Neuronal stem cell (in vitro differentiated cells): ENCODE measurements around the gene DPYSL5.
A peak's percentile ranks its signal among the peaks of the same experiment; 100 is the strongest.

Experiments used
- DNase-seq: peaks from one replicate; pipeline ENCODE4 v3.0.0-alpha.2; 2013; ENCODE audit warnings: low spot score
- H2AFZ ChIP-seq: one replicate; pipeline ENCODE4 v1.6.1; 2013; ENCODE audit warnings: mild to moderate bottlenecking, low read length, inconsistent platforms
- H2AK5ac ChIP-seq: 2 replicates; pipeline ENCODE4 v1.6.1; 2013; ENCODE audit warnings: low read depth, mild to moderate bottlenecking, inconsistent platforms, low read length, moderate library complexity, mixed read lengths
- H2BK120ac ChIP-seq: 2 replicates; pipeline ENCODE4 v1.6.1; 2013; ENCODE audit warnings: low read depth, mild to moderate bottlenecking, inconsistent platforms, low read length, moderate library complexity, mixed read lengths
- H2BK12ac ChIP-seq: one replicate; pipeline ENCODE4 v1.6.1; 2013; ENCODE audit warnings: low read length, inconsistent platforms
- H2BK15ac ChIP-seq: 2 replicates; pipeline ENCODE4 v1.6.1; 2013; ENCODE audit warnings: mild to moderate bottlenecking, low read length, inconsistent platforms, mixed read lengths
- H2BK5ac ChIP-seq: one replicate; pipeline ENCODE4 v1.6.1; 2013; ENCODE audit warnings: inconsistent platforms, mild to moderate bottlenecking, low read length, moderate library complexity
- H3K14ac ChIP-seq: one replicate; pipeline ENCODE4 v1.6.1; 2013; ENCODE audit warnings: low read length, inconsistent platforms
- H3K18ac ChIP-seq: 2 replicates; pipeline ENCODE4 v1.6.1; 2013; ENCODE audit warnings: low read length, inconsistent platforms
- H3K23ac ChIP-seq: 2 replicates; pipeline ENCODE4 v1.6.1; 2013; ENCODE audit warnings: low read depth, mild to moderate bottlenecking, mixed read lengths, low read length, inconsistent platforms; ENCODE audit not compliant: poor library complexity
- H3K27ac ChIP-seq: replicated peaks from 3 replicates; pipeline ENCODE4 v1.5.1; 2013; ENCODE audit warnings: low read length, inconsistent platforms
- H3K27me3 ChIP-seq, 3 experiments: 2 replicates each; pipeline ENCODE4 v1.6.1; 2013; ENCODE audit warnings: low read length in 3 of 3, mild to moderate bottlenecking in 2 of 3, inconsistent platforms in 1 of 3, low read depth in 1 of 3, mixed read lengths in 1 of 3, moderate library complexity in 1 of 3; ENCODE audit not compliant: control insufficient read depth in 3 of 3, insufficient read depth in 3 of 3
- H3K36me3 ChIP-seq, 2 donors: replicated peaks in 1 of 2; 2 replicates each; pipeline ENCODE4 v1.6.1; 2013; ENCODE audit warnings: low read length in 2 of 2; ENCODE audit not compliant: control insufficient read depth in 2 of 2, insufficient read depth in 2 of 2
- H3K4ac ChIP-seq: 2 replicates; pipeline ENCODE4 v1.6.1; 2013; ENCODE audit warnings: inconsistent platforms, mild to moderate bottlenecking, low read length, moderate library complexity
- H3K4me1 ChIP-seq, 2 donors: 1 replicate in 1 of 2; 2 replicates in 1 of 2; pipeline ENCODE4 v1.6.1; 2013; ENCODE audit warnings: low read length in 2 of 2, low read depth in 1 of 2; ENCODE audit not compliant: control insufficient read depth in 2 of 2, insufficient read depth in 1 of 2
- H3K4me2 ChIP-seq: one replicate; pipeline ENCODE4 v1.6.1; 2013; ENCODE audit warnings: mild to moderate bottlenecking, low read length, inconsistent platforms; ENCODE audit not compliant: insufficient read depth, poor library complexity, severe bottlenecking
- H3K4me3 ChIP-seq, 2 donors: 2 replicates each; pipeline ENCODE4 v1.5.1; 2013; ENCODE audit warnings: low read length in 2 of 2, mild to moderate bottlenecking in 2 of 2, inconsistent platforms in 1 of 2, moderate library complexity in 1 of 2
- H3K79me1 ChIP-seq: one replicate; pipeline ENCODE4 v1.6.1; 2013; ENCODE audit warnings: low read depth, mild to moderate bottlenecking, inconsistent platforms, low read length, moderate library complexity
- H3K9ac ChIP-seq: one replicate; pipeline ENCODE4 v1.6.1; 2013; ENCODE audit warnings: mild to moderate bottlenecking, low read depth, low read length, inconsistent platforms; ENCODE audit not compliant: poor library complexity
- H3K9me3 ChIP-seq, 2 donors: replicated peaks in 1 of 2; 2 replicates each; pipeline versions ENCODE3 to v1.6.1; 2013; ENCODE audit warnings: low read length in 2 of 2, mild to moderate bottlenecking in 2 of 2, inconsistent platforms in 1 of 2, low read depth in 1 of 2, mixed read lengths in 1 of 2, moderate library complexity in 1 of 2; ENCODE audit not compliant: control insufficient read depth in 2 of 2, insufficient read depth in 1 of 2
- H4K8ac ChIP-seq: one replicate; pipeline ENCODE4 v1.6.1; 2013; ENCODE audit warnings: low read depth, mild to moderate bottlenecking, inconsistent platforms, low read length, moderate library complexity
- H4K91ac ChIP-seq: one replicate; pipeline ENCODE4 v1.6.1; 2013; ENCODE audit warnings: low read length, low read depth, mild to moderate bottlenecking, inconsistent platforms; ENCODE audit not compliant: poor library complexity
- WGBS, 2 donors: extraction: QIAGEN DNeasy Blood & Tissue Kit; methylation state at CpG; one replicate each; pipeline ENCODE4 v1.1.7; 2013; ENCODE audit warnings: missing lambda C conversion rate in 2 of 2, mixed read lengths in 1 of 2; ENCODE audit not compliant: insufficient read length in 2 of 2, insufficient replicate concordance in 1 of 2; ENCODE audit errors: extremely low coverage in 2 of 2; 5-methylcytosine and 5-hydroxymethylcytosine counted together

The DPYSL5 gene

DNA sequence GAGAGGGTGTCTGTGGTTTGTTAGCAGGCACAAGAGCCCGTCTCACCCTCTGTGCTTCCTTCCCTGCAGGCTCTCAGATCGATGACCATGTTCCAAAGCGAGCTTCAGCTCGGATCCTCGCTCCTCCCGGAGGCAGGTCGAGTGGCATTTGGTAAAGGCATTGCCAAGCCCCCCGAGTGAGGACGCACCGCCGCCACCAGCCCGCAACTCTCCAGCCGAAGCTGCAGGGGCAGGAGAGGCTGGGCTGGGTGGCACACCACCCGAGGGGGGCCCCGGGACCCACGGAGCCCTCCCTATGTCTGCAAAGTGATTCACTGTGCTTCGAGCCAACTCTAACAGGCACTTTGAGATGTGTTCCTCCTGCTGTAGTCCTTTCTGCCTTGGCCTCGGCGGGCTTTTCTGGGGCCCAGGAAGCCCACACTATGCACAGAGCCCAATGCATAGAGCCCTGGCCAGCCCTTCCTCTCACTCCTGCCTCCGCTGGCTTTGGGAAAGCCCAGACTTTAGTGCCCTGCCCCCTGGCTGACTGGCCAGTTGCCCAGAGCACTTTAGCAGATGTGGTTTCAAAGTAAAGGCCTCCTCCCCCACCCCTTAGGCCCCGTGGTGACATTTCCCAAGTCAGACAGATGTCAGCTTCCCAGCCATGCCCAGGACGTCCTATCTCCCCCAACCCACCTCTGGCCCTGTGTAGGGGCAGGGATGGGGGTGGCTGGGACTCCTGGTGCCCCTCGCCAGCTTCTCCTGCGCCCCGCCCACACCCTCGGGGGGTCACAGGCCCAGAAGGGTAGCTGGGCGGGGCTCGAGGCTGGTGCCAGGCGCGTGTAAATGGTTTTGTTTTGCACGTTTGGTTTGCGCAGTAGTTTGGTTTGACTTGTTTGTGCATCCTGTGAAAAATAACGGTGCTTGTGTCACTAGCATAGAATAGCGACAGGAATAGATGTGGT lies 99.2 kb downstream of the DPYSL5 start:
- H3K14ac ChIP-seq = no peak overlapping the region
- H3K23ac ChIP-seq = no peak overlapping the region
- H2AFZ ChIP-seq = no peak overlapping the region
- no peaks in the 10 kb centered on the region for H3K27me3 ChIP-seq
- no peak overlapping the region for H4K8ac ChIP-seq
- H3K79me1 ChIP-seq = no peaks in the 10 kb centered on the region
- WGBS, 2 donors = no CpG with 5 or more reads among the region's 34 CpGs
- no peak overlapping the region for H2BK12ac ChIP-seq
- H3K4me3 ChIP-seq = no peak overlapping the region
- peaks cover 0 to 4% of the 10 kb centered on the region in 2 donors for H3K4me1 ChIP-seq
- no peak overlapping the region for H3K4me2 ChIP-seq
- no peak overlapping the region for H3K18ac ChIP-seq
- no peaks in the 10 kb centered on the region for H3K9me3 ChIP-seq
- H3K4ac ChIP-seq = no peak overlapping the region
- peaks cover 60 to 81% of the 10 kb centered on the region in 2 donors for H3K36me3 ChIP-seq
- H3K9ac ChIP-seq = no peak overlapping the region
- H4K91ac ChIP-seq = no peak overlapping the region
- no peak overlapping the region for H2AK5ac ChIP-seq
- H2BK5ac ChIP-seq = peak overlapping the region; percentile 79
- H2BK15ac ChIP-seq = no peak overlapping the region
- DNase-seq = no peak
- no peak overlapping the region for H2BK120ac ChIP-seq
- no peak overlapping the region for H3K27ac ChIP-seq

DNA sequence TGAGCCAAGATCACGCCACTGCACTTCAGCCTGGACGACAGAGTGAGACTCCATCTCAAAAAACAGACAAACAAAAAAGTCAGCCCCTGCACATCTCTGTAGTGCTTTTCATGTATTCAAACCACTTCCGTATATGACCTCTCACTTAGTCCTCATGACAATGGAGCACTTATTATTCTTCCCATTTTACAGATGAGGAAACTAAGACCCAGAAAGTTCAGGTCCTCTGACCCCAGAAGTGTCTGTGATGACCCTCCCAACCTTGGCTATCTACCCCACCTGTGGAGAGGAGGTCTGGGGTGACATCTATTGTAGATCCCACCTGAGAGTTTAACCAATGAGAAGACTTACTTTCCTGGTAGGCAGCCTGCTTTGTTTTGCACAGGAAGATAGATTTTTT lies 100.9 kb downstream of the DPYSL5 start:
- no peak overlapping the region for H4K8ac ChIP-seq

DNA sequence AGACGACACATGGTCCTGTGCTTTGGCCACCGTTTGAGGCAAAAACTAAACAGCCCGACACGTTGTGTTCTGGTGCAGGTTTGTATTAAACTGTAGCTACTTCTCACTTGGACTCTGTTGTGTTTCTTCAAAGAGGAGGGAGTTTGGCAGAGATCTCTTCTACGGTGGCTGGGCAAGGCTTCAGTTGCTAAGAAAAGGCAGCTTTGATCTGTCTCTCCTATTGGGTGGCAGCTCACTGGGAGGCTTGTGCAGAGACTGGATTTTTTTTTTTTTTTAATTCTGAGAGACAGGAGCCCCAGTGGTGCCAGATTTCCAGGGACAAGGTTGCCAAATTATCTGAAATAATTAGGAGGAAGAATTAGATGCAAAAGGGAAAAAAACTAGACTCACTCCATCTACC lies 102.3 kb downstream of the DPYSL5 start:
- Histone ChIP-seq H3K4me3 (no peak overlapping the region), H3K18ac (no peak overlapping the region), H3K36me3 (peaks cover 42 to 50% of the 10 kb centered on the region in 2 donors), H2BK15ac (no peak overlapping the region), H2AFZ (no peak overlapping the region), H3K27me3 (no peaks in the 10 kb centered on the region), H3K14ac (no peak overlapping the region), H3K4me2 (no peak overlapping the region), H3K4ac (no peak overlapping the region), H2BK5ac (no peak overlapping the region), H3K4me1 (peaks cover 2 to 3% of the 10 kb centered on the region in 2 donors), H3K9ac (no peak overlapping the region), H3K27ac (no peak overlapping the region), H2BK12ac (no peak overlapping the region), H4K91ac (no peak overlapping the region), H3K79me1 (no peaks in the 10 kb centered on the region), H3K23ac (no peak overlapping the region), H4K8ac (no peak overlapping the region), H2AK5ac (no peak overlapping the region), H2BK120ac (no peak overlapping the region), H3K9me3 (no peaks in the 10 kb centered on the region)
- WGBS, 2 donors = no CpG with 5 or more reads among the region's 5 CpGs
- DNase-seq = no peak

More for the DNA sequence above, 100.9 kb downstream of the DPYSL5 start:
- H2AFZ ChIP-seq = no peak overlapping the region
- peaks cover 2 to 3% of the 10 kb centered on the region in 2 donors for H3K4me1 ChIP-seq
- H3K27me3 ChIP-seq = no peaks in the 10 kb centered on the region
- no peak overlapping the region for H2BK5ac ChIP-seq
- no peak overlapping the region for H3K4me2 ChIP-seq
- no peak overlapping the region for H2AK5ac ChIP-seq
- H3K36me3 ChIP-seq = peaks cover 48 to 64% of the 10 kb centered on the region in 2 donors
- H3K27ac ChIP-seq = no peak overlapping the region
- H3K4ac ChIP-seq = no peak overlapping the region
- no peak overlapping the region for H3K23ac ChIP-seq
- no peaks in the 10 kb centered on the region for H3K9me3 ChIP-seq
- no peak for DNase-seq
- WGBS, 2 donors = no CpG with 5 or more reads among the region's 3 CpGs
- H3K9ac ChIP-seq = no peak overlapping the region
- no peak overlapping the region for H4K91ac ChIP-seq
- no peak overlapping the region for H3K4me3 ChIP-seq
- H3K14ac ChIP-seq = no peak overlapping the region
- H3K79me1 ChIP-seq = no peaks in the 10 kb centered on the region
- no peak overlapping the region for H3K18ac ChIP-seq
- no peak overlapping the region for H2BK120ac ChIP-seq
- H2BK12ac ChIP-seq = no peak overlapping the region
- H2BK15ac ChIP-seq = no peak overlapping the region

DNA sequence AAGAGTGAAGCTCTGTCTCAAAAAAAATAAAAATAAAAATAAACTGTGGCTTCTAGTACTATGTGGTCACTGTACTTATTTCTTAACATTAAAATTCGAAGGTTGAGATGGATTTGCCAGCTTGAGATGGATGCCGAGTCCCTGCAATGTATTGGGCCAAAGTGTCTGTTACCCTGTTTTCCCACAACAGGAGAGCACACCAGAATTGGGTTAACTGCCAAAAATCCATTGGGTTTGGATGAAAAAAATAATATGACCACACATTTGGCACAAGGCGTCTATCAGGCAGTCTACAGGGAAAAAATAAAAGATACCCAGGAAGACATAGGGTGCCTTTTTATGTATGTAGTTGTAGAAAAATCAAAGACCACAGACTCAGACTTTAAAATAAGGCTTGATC lies 103.3 kb downstream of the DPYSL5 start:
- DNase-seq = no peak
- Histone ChIP-seq H2AFZ (no peak overlapping the region), H3K4me2 (no peak overlapping the region), H3K4me3 (no peak overlapping the region), H2BK5ac (no peak overlapping the region), H4K91ac (no peak overlapping the region), H3K4ac (no peak overlapping the region), H2BK120ac (no peak overlapping the region), H3K27me3 (no peaks in the 10 kb centered on the region), H3K79me1 (no peaks in the 10 kb centered on the region), H3K4me1 (peaks cover 0 to 2% of the 10 kb centered on the region in 2 donors), H3K9ac (no peak overlapping the region), H2BK12ac (no peak overlapping the region), H3K36me3 (peaks cover 33 to 40% of the 10 kb centered on the region in 2 donors), H3K18ac (no peak overlapping the region), H3K14ac (no peak overlapping the region), H3K23ac (no peak overlapping the region), H4K8ac (no peak overlapping the region), H3K27ac (no peak overlapping the region), H3K9me3 (no peaks in the 10 kb centered on the region), H2AK5ac (no peak overlapping the region), H2BK15ac (no peak overlapping the region)
- WGBS, 2 donors = no CpG with 5 or more reads among the region's 3 CpGs
